OCI-LY7 (cell line): ENCODE data around the gene CPZ.

Experiments
- CTCF ChIP-seq: fragments of 200-600 bp; sonication (generic); conservative IDR thresholded peaks from 2 replicates; pipeline ENCODE4 v1.5.1; 2014; ENCODE audit warnings: mild to moderate bottlenecking, antibody characterized with exemption, low read length, moderate library complexity, mixed read lengths
- EZH2phosphoT487 ChIP-seq: fragments of 200-600 bp; sonication (generic); IDR thresholded peaks from 2 replicates; pipeline ENCODE4 v1.6.1; 2018; ENCODE audit warnings: low read depth, borderline replicate concordance, mild to moderate bottlenecking, mixed run types, antibody characterized with exemption, low read length, moderate library complexity, mixed read lengths

DNA sequence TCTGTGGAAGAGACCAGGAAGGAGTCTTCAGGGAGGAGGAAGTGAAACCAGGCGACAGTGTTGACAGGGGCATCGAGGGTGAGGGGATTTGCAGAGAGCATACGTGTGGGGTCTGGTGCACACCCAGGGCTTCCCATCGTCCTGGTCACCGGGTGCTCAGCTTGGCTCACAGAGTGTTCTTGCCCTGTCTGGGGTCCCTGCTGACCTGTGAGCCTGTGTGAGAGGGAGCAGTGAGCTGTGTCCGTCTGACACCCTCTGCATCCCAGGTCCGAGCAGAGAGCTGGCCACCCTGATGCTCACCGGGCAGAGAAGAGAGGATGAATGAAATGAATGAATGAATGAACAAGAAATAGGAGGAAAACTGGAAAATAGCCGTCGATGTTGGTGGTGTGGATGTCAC, 46.5 kb downstream of the CPZ start:
- no peak for TF ChIP-seq CTCF
- TF ChIP-seq EZH2phosphoT487: no peak
